Activated CD8-positive, alpha-beta memory T cell treated with anti-CD3 and anti-CD28 coated beads for 36 hours (primary cell): ENCODE results near the gene ATP5MG. TPM values are rescaled to one million over a fixed set of nuclear protein-coding genes. Genes with fewer than 3 reads are reported as not detected.

ENCODE experiments used
- CTCF ChIA-PET: fragments of 350-600 bp; sonication (Branson Sonifier 250); formaldehyde crosslinking; loops from one replicate; lab custom pipeline; 2021; ENCODE audit warnings: antibody characterized with exemption; lab: Charles Lee
- POLR2A ChIA-PET: fragments of 350-600 bp; sonication (Branson Sonifier 250); formaldehyde crosslinking; loops from one replicate; lab custom pipeline; 2021; ENCODE audit warnings: antibody characterized with exemption; lab: Charles Lee
- total RNA-seq, 2 experiments: library from RNA; stranded (reverse); gene quantifications; one replicate each; pipeline ENCODE4 v1.2.3, GENCODE V29; 2021

ATP5MG gene
- total RNA-seq, 2 experiments from 2014 or later = 279 to 296 TPM

GRCh38 chr11:118435290-118435892, 34.0 kb downstream of the ATP5MG start:
- CTCF ChIA-PET = interaction anchor here (0.6 to 1.8 kb wide), 11 partner anchors 9 to 160 kb away, joined by 3 to 13 read pairs (median 3); partner anchors contain the start of gene UBE4A
- POLR2A ChIA-PET = interaction anchor here (0.6 to 1.9 kb wide), 9 partner anchors 8 to 451 kb away, joined by 3 to 10 read pairs (median 5); partner anchors contain the start of genes ATP5MG, CD3D and DDX6

DNA sequence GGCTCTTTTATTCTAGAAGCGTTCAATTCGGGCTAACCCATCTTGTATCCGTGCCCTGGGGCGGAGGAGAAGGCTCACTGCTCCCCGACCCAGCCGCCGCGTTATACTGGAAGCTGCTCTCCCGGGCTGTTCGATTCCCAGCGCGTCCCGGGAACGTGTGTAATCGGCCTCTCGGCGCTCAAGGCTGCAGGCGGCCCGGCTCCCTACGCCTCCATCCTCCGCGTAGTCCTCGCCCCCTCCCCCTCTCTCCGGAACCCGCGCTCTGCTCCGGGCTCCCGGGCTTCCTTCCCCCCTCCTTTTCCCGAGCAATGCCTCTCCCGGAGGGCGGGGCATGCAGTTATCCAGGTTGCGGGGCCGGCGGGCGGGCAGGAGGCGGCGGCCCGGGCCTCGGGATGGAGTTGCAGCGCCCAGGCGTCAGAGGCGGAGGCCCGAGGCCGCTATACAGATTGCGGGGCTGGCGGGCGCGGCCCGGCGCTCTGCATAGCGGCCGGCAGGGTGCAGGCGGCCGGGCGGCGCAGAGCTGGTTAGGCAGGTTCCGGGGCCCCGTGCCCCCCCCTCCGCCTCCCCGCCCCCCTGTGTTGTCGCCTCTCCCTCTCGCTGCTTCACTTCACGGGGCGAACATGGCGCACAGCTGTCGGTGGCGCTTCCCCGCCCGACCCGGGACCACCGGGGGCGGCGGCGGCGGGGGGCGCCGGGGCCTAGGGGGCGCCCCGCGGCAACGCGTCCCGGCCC, 34.7 kb downstream of the ATP5MG start, which contains the start of gene KMT2A:
TSS of gene KMT2A (plus strand) at position 600 of the 732 bp plus-strand sequence. CDS start at position 621, 21 bp downstream.
- CTCF ChIA-PET = interaction anchor here (0.6 to 1.8 kb wide), 10 partner anchors 8 to 159 kb away, joined by 3 to 13 read pairs (median 3); partner anchors contain the start of gene UBE4A
- POLR2A ChIA-PET = interaction anchor here (1.0 to 1.9 kb wide), 7 partner anchors 8 to 355 kb away, joined by 3 to 10 read pairs (median 6); partner anchors contain the start of genes ATP5MG, CD3D and DDX6

- ChIA-PET CTCF (interaction anchor here (0.8 to 1.8 kb wide), 3 partner anchors 11 to 158 kb away, joined by 3 to 13 read pairs (median 3); no protein-coding TSS in a partner anchor), POLR2A (interaction anchor here (1.0 to 1.9 kb wide), 4 partner anchors 11 to 355 kb away, joined by 3 to 8 read pairs (median 5); partner anchors contain the start of gene DDX6)
Measured at GRCh38 chr11:118436639-118437207, 35.3 kb downstream of the ATP5MG start.

- POLR2A ChIA-PET = no interaction called here
- CTCF ChIA-PET = interaction anchor here (1.6 to 2.0 kb wide), 2 partner anchors 26 to 51 kb away, joined by 5 read pairs; no protein-coding TSS in a partner anchor
Measured at GRCh38 chr11:118437208-118438125, 36.1 kb downstream of the ATP5MG start.

- ChIA-PET POLR2A (interaction anchor here (0.6 to 1.2 kb wide), 4 partner anchors 38 to 168 kb away, joined by 3 to 7 read pairs (median 5); no protein-coding TSS in a partner anchor), CTCF (interaction anchor here (1.0 to 2.0 kb wide), 4 partner anchors 10 to 50 kb away, joined by 3 to 5 read pairs (median 4); no protein-coding TSS in a partner anchor)
Measured at GRCh38 chr11:118438314-118438931, 37.0 kb downstream of the ATP5MG start.

DNA sequence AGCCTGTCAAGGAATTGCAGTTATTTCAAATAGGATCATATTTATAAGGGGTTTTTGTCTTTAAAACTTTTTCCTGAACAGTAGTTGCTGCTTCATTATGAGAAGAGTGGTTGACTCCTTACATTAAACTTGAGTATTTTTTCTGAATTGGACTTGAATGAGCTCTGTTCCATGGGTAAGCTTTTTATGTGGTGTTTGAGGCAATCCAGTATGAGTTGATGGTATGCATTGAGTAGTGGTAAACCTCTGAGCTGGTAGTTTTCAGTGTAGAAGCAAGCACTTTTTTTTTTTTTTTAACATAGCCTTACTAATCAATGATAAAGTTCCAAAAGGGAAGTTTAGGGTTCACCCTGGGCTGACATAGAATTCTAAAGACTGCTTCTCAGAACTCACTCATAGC, 38.2 kb downstream of the ATP5MG start:
- POLR2A ChIA-PET = interaction anchor here (0.6 kb wide), 1 partner anchor 27 kb away, joined by 7 read pairs; no protein-coding TSS in a partner anchor
- CTCF ChIA-PET = interaction anchor here (0.7 to 1.0 kb wide), 3 partner anchors 9 to 354 kb away, joined by 3 to 5 read pairs (median 3); partner anchors contain the start of gene ATP5MG

- ChIA-PET CTCF (interaction anchor here (1.4 kb wide), 1 partner anchor 44 kb away, joined by 5 read pairs; no protein-coding TSS in a partner anchor), POLR2A (interaction anchor here (0.5 kb wide), 1 partner anchor 412 kb away, joined by 4 read pairs; no protein-coding TSS in a partner anchor)
Measured at GRCh38 chr11:118441770-118442275, 40.4 kb downstream of the ATP5MG start.

- POLR2A ChIA-PET = interaction anchor here (0.5 to 0.7 kb wide), 2 partner anchors 41 to 413 kb away, joined by 3 to 4 read pairs; partner anchors contain the start of gene ATP5MG
- CTCF ChIA-PET = interaction anchor here (1.4 kb wide), 1 partner anchor 44 kb away, joined by 5 read pairs; no protein-coding TSS in a partner anchor
Measured at GRCh38 chr11:118442301-118442700, 40.9 kb downstream of the ATP5MG start.

DNA sequence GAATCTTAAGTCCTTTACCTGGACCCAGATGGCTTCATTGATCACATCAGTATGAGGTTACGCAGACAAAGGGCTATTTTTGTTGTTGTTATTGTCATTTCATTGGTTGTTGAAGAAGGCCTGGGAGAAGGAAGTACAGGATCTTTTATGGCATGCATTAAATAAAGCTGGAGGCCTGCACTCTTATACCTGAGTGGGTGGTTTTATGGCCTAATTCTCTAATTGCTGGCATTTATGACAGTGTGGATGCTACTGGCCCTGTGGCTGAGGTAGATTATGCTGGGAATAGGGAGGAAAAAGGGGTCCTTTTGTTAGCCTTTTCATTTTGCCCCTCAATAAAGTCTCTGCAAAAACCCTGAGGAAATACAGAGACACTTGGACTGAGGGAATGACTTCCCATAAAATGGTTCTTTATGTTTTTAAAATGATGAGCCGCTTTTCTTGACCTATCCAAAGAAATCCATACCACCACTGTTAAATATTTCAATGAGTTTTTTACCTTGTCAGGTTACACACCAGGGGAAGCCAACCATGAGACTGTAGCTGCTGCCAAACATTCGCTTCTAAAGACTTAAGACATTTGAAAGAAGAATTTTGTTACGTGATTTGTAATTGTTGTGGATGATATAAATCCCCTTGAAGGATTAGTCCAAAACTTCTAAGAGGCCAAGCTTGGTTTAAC, 41.6 kb downstream of the ATP5MG start:
- CTCF ChIA-PET = interaction anchor here (1.4 to 1.5 kb wide), 2 partner anchors 7 to 45 kb away, joined by 5 read pairs; partner anchors contain the start of gene KMT2A
- POLR2A ChIA-PET = interaction anchor here (0.7 to 2.0 kb wide), 4 partner anchors 8 to 43 kb away, joined by 3 to 10 read pairs (median 3); partner anchors contain the start of gene ATP5MG

DNA sequence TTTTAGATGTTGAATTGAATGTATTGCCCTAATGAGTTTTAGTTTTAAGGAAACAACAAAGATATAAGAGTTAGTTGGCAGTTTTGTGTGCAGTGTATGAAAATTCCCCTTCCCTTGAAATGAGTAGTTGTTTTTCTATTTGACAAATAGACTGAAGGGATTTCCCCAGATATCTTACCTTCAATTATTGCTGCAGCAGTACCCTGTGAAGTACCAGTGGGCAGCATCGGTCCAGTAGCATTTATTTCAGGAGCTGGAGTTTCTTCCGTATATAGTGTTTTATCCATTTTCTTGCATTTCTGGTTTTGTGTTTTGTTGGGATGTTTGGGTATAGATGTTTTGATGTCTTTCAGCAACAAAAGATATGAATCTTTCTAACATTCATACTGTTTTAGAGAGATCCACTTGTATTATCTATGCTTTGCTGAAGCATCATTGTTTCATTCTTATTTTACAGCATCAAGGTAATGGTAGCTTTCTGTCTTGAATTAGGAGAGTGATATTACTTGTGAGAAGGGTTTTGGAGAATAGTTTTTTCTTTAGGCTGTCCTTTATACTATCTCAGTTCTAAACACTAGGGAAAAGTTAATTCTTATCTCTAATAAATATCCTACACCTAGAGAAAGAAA, 42.3 kb downstream of the ATP5MG start:
- POLR2A ChIA-PET = interaction anchor here (1.3 to 2.0 kb wide), 3 partner anchors 9 to 43 kb away, joined by 3 to 10 read pairs (median 3); no protein-coding TSS in a partner anchor
- CTCF ChIA-PET = interaction anchor here (1.0 to 1.5 kb wide), 2 partner anchors 8 to 45 kb away, joined by 3 to 5 read pairs; partner anchors contain the start of gene KMT2A

- POLR2A ChIA-PET = interaction anchor here (0.5 to 1.3 kb wide), 4 partner anchors 11 to 337 kb away, joined by 3 to 8 read pairs (median 5); partner anchors contain the start of gene KMT2A
- CTCF ChIA-PET = interaction anchor here (1.6 kb wide), 1 partner anchor 9 kb away, joined by 4 read pairs; no protein-coding TSS in a partner anchor
Measured at GRCh38 chr11:118447423-118447822, 46.0 kb downstream of the ATP5MG start.

GRCh38 chr11:118448294-118448693, 46.9 kb downstream of the ATP5MG start:
- POLR2A ChIA-PET = interaction anchor here (0.6 to 1.3 kb wide), 3 partner anchors 12 to 47 kb away, joined by 3 to 10 read pairs (median 8); partner anchors contain the start of gene KMT2A
- CTCF ChIA-PET = interaction anchor here (0.9 to 1.6 kb wide), 2 partner anchors 8 to 10 kb away, joined by 3 to 4 read pairs; no protein-coding TSS in a partner anchor

DNA sequence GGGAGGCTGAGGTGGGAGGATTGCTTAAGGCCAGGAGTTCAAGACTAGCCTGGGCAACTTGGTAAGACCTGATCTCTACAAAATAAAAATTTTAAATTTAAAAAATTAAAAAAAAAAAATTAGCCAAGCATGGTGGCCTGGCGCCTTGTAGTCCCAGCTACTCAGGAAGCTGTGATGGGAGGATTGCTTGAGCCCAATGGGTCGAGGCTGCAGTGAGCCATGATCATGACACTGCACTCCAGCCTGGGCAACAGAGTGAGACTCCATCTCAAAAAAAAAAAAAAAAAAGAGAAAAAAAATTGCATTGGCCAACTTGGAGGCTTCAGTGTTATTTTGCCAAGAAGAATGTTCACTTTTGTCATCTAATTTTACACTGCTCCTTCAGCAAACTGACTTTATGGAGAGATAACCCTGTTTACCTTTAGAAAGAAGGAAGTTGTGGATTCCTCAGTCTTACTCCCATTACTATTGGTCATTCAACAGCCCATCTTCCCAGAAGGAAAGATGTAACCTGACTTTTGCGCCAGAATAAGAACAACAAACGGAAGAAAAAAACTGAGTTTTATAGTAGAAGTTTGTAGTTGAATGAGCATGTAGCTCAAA, 48.0 kb downstream of the ATP5MG start:
- POLR2A ChIA-PET = interaction anchor here (0.7 kb wide), 1 partner anchor 15 kb away, joined by 4 read pairs; no protein-coding TSS in a partner anchor
- CTCF ChIA-PET = no interaction called here

GRCh38 chr11:118450451-118450850, 49.0 kb downstream of the ATP5MG start:
- CTCF ChIA-PET = no interaction called here
- POLR2A ChIA-PET = no interaction called here
